SK-N-SH (cell line): ENCODE data around the gene DDT.
"Not testable (repeated sequence)": the region's sequence is repeated elsewhere in the genome, so short reads cannot be mapped to it uniquely, and the experiment has no call there.

Source experiments
- ELF1 ChIP-seq: IDR thresholded peaks from 2 replicates; pipeline ENCODE4 v1.4.0; 2012
- EP300 ChIP-seq, 2 experiments: IDR thresholded peaks; 2 replicates each; pipeline versions ENCODE4 v1.4.0 to v1.6.1; 2012; ENCODE audit warnings: borderline replicate concordance in 1 of 2, low read depth in 1 of 2, low read length in 1 of 2
- EZH2phosphoT487 ChIP-seq: fragments of 200-600 bp; sonication (generic); IDR thresholded peaks from 2 replicates; pipeline ENCODE4 v1.6.1; 2017; ENCODE audit warnings: low read depth, mixed run types, mild to moderate bottlenecking, antibody characterized with exemption, moderate library complexity, borderline replicate concordance
- FOXM1 ChIP-seq: IDR thresholded peaks from 2 replicates; pipeline ENCODE4 v1.4.0; 2012; ENCODE audit warnings: low read depth, mild to moderate bottlenecking
- GABPA ChIP-seq: IDR thresholded peaks from 2 replicates; pipeline ENCODE4 v1.4.0; 2012; ENCODE audit warnings: low read depth, mild to moderate bottlenecking
- GATA2 ChIP-seq: sonication (generic); formaldehyde crosslinking; IDR thresholded peaks from 2 replicates; pipeline ENCODE4 v1.5.0; 2020; ENCODE audit warnings: mild to moderate bottlenecking, missing genetic modification reagents
- NRF1 ChIP-seq: IDR thresholded peaks from 2 replicates; pipeline ENCODE4 v1.6.1; 2012; ENCODE audit warnings: low read depth, mild to moderate bottlenecking, low read length
- POLR2AphosphoS5 ChIP-seq: IDR thresholded peaks from 2 replicates; pipeline ENCODE4 v1.6.1; 2012; ENCODE audit warnings: low read depth, low read length
- RFX5 ChIP-seq: IDR thresholded peaks from 2 replicates; pipeline ENCODE4 v1.6.1; 2012; ENCODE audit warnings: mild to moderate bottlenecking, improper control_type of control experiment, low read length
- YY1 ChIP-seq: IDR thresholded peaks from 2 replicates; pipeline ENCODE4 v1.4.0; 2012; ENCODE audit warnings: low read depth, mild to moderate bottlenecking
- TF ChIP-seq, protein P1 (sequence below): fragments of 200-600 bp; sonication (generic); IDR thresholded peaks from 2 replicates; pipeline ENCODE4 v1.6.1; 2017; ENCODE audit warnings: antibody characterized with exemption, mild to moderate bottlenecking, moderate library complexity
- TF ChIP-seq, protein P2 (sequence below): IDR thresholded peaks from 2 replicates; pipeline ENCODE4; 2012
- TF ChIP-seq, protein P3 (sequence below): IDR thresholded peaks from 2 replicates; pipeline ENCODE4 v1.4.0; 2012; ENCODE audit warnings: low read depth

DNA sequence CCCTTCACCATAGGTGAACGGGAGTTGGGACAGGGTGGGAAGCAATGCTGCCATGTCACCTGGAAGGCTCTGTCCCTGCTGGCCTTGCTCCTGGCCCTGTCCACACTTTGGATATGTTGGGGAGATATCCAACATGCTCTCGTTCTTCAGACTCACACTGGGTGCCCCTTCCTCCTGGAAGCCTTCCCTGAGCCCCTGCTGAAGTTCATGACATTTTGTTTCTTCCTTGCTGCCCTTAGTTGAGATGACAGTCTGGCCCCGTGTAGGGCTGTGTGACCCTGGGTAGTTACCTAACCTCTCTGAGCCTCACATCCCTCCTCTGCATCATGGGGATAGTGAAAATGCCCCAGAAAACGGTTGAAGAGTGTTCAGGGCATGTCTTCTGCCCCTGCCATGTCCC lies 20.8 kb downstream of the DDT start:
- TF ChIP-seq, protein P1, sequence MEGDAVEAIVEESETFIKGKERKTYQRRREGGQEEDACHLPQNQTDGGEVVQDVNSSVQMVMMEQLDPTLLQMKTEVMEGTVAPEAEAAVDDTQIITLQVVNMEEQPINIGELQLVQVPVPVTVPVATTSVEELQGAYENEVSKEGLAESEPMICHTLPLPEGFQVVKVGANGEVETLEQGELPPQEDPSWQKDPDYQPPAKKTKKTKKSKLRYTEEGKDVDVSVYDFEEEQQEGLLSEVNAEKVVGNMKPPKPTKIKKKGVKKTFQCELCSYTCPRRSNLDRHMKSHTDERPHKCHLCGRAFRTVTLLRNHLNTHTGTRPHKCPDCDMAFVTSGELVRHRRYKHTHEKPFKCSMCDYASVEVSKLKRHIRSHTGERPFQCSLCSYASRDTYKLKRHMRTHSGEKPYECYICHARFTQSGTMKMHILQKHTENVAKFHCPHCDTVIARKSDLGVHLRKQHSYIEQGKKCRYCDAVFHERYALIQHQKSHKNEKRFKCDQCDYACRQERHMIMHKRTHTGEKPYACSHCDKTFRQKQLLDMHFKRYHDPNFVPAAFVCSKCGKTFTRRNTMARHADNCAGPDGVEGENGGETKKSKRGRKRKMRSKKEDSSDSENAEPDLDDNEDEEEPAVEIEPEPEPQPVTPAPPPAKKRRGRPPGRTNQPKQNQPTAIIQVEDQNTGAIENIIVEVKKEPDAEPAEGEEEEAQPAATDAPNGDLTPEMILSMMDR = not testable (repeated sequence)
- not testable (repeated sequence) for TF ChIP-seq FOXM1; RFX5; POLR2AphosphoS5; GATA2; EZH2phosphoT487; GABPA; NRF1; YY1; EP300 (IDR thresholded peaks at IDR 0.05; ENCODE audit: borderline replicate concordance in 1 of 2, low read depth in 1 of 2, low read length in 1 of 2); ELF1
- TF ChIP-seq, protein P2, sequence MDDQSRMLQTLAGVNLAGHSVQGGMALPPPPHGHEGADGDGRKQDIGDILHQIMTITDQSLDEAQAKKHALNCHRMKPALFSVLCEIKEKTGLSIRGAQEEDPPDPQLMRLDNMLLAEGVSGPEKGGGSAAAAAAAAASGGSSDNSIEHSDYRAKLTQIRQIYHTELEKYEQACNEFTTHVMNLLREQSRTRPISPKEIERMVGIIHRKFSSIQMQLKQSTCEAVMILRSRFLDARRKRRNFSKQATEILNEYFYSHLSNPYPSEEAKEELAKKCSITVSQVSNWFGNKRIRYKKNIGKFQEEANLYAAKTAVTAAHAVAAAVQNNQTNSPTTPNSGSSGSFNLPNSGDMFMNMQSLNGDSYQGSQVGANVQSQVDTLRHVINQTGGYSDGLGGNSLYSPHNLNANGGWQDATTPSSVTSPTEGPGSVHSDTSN = not testable (repeated sequence)
- TF ChIP-seq, protein P3, sequence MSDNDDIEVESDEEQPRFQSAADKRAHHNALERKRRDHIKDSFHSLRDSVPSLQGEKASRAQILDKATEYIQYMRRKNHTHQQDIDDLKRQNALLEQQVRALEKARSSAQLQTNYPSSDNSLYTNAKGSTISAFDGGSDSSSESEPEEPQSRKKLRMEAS = not testable (repeated sequence)
